Measurements from ENCODE around the gene PITRM1.

PITRM1 gene

GRCh38 chr10:3213758-3214515 is 41.4 kb upstream of the PITRM1 start:
- no peak overlapping the region for H3K9ac ChIP-seq (ENCODE audit: low read length)
- no peaks in the 10 kb centered on the region for H3K9me2 ChIP-seq (ENCODE audit: low read depth, low read length)
- H3K27me3 ChIP-seq (ENCODE audit: insufficient read depth, low read length) = no peaks in the 10 kb centered on the region
- H2AFZ ChIP-seq (ENCODE audit: low read length) = no peak overlapping the region
- no peak overlapping the region for H3K4me2 ChIP-seq (ENCODE audit: low read length)
- H3F3A ChIP-seq (ENCODE audit: insufficient read depth, low read length) = no peaks in the 10 kb centered on the region
- no peak overlapping the region for H3K4me3 ChIP-seq (ENCODE audit: low read depth, low read length, poor library complexity, severe bottlenecking)
- TF ChIP-seq EZH2 (IDR thresholded peaks at IDR 0.05; ENCODE audit: borderline replicate concordance, low read length) (no peak), CTCF (IDR thresholded peaks at IDR 0.05; ENCODE audit: low read length) (no peak)
- H3K4me1 ChIP-seq (ENCODE audit: insufficient read depth, low read length, severe bottlenecking) = no peaks in the 10 kb centered on the region
- no peaks in the 10 kb centered on the region for H3K36me3 ChIP-seq (ENCODE audit: insufficient read depth, low read length)
- no peaks in the 10 kb centered on the region for H3K9me3 ChIP-seq (ENCODE audit: low read length)
- no peak overlapping the region for H3K27ac ChIP-seq (ENCODE audit: low read depth, low read length, poor library complexity, severe bottlenecking)
- no peaks in the 10 kb centered on the region for H3K79me2 ChIP-seq (ENCODE audit: insufficient read depth, low read length)
- H4K20me1 ChIP-seq (ENCODE audit: insufficient read depth, low read length) = no peaks in the 10 kb centered on the region

- no peaks in the 10 kb centered on the region for H3K4me1 ChIP-seq (ENCODE audit: insufficient read depth, low read length, severe bottlenecking)
- no peak overlapping the region for H3K9ac ChIP-seq (ENCODE audit: low read length)
- TF ChIP-seq CTCF (IDR thresholded peaks at IDR 0.05; ENCODE audit: low read length) (no peak), EZH2 (IDR thresholded peaks at IDR 0.05; ENCODE audit: borderline replicate concordance, low read length) (no peak)
These were observed 40.6 kb upstream of the PITRM1 start for GRCh38 chr10:3213208-3213607.

GRCh38 chr10:3210251-3210877 is 37.8 kb upstream of the PITRM1 start:
- Histone ChIP-seq H3K27me3 (ENCODE audit: insufficient read depth, low read length) (no peaks in the 10 kb centered on the region), H3K9ac (ENCODE audit: low read length) (no peak overlapping the region), H3K4me1 (ENCODE audit: insufficient read depth, low read length, severe bottlenecking) (no peaks in the 10 kb centered on the region), H3K79me2 (ENCODE audit: insufficient read depth, low read length) (no peaks in the 10 kb centered on the region), H3K36me3 (ENCODE audit: insufficient read depth, low read length) (no peaks in the 10 kb centered on the region), H4K20me1 (ENCODE audit: insufficient read depth, low read length) (no peaks in the 10 kb centered on the region), H2AFZ (ENCODE audit: low read length) (no peak overlapping the region), H3F3A (ENCODE audit: insufficient read depth, low read length) (no peaks in the 10 kb centered on the region), H3K9me2 (ENCODE audit: low read depth, low read length) (no peaks in the 10 kb centered on the region), H3K9me3 (ENCODE audit: low read length) (no peaks in the 10 kb centered on the region), H3K4me3 (ENCODE audit: low read depth, low read length, poor library complexity, severe bottlenecking) (no peak overlapping the region), H3K4me2 (ENCODE audit: low read length) (no peak overlapping the region), H3K27ac (ENCODE audit: low read depth, low read length, poor library complexity, severe bottlenecking) (no peak overlapping the region)
- TF ChIP-seq CTCF (IDR thresholded peaks at IDR 0.05; ENCODE audit: low read length) (no peak), EZH2 (IDR thresholded peaks at IDR 0.05; ENCODE audit: borderline replicate concordance, low read length) (no peak)

More at GRCh38 chr10:3213208-3213607, 40.6 kb upstream of the PITRM1 start:
- Histone ChIP-seq H3K9me3 (ENCODE audit: low read length) (no peaks in the 10 kb centered on the region), H3K27me3 (ENCODE audit: insufficient read depth, low read length) (no peaks in the 10 kb centered on the region), H2AFZ (ENCODE audit: low read length) (no peak overlapping the region), H3K79me2 (ENCODE audit: insufficient read depth, low read length) (no peaks in the 10 kb centered on the region), H3K27ac (ENCODE audit: low read depth, low read length, poor library complexity, severe bottlenecking) (no peak overlapping the region), H3F3A (ENCODE audit: insufficient read depth, low read length) (no peaks in the 10 kb centered on the region), H3K4me2 (ENCODE audit: low read length) (no peak overlapping the region), H4K20me1 (ENCODE audit: insufficient read depth, low read length) (no peaks in the 10 kb centered on the region), H3K4me3 (ENCODE audit: low read depth, low read length, poor library complexity, severe bottlenecking) (no peak overlapping the region), H3K36me3 (ENCODE audit: insufficient read depth, low read length) (no peaks in the 10 kb centered on the region), H3K9me2 (ENCODE audit: low read depth, low read length) (no peaks in the 10 kb centered on the region)
